Measurements from ENCODE around the gene MAST3. TPM values are rescaled to one million over a fixed set of nuclear protein-coding genes. Genes with fewer than 3 reads are reported as not detected.
"Not testable (repeated sequence)": the region's sequence is repeated elsewhere in the genome, so short reads cannot be mapped to it uniquely, and the experiment has no call there.

Gene MAST3
- total RNA-seq, 2 donors from 2014 or later: 6.1 to 10.8 TPM

GRCh38 chr19:18074192-18074591, 23.4 kb upstream of the MAST3 start:
- 79% methylated on average over 9 of the region's 9 CpGs for WGBS
- TF ChIP-seq POLR2A (IDR thresholded peaks at IDR 0.05): no peak
- no peak for TF ChIP-seq POLR2AphosphoS5 (IDR thresholded peaks at IDR 0.05)
- Histone ChIP-seq H3K4me3 (no peak overlapping the region), H3K27ac (no peak overlapping the region), H3K9me3 (no peaks in the 10 kb centered on the region), H3K4me1 (replicated peaks) (no peaks in the 10 kb centered on the region), H3K36me3 (no peaks in the 10 kb centered on the region), H3K27me3 (replicated peaks; ENCODE audit: insufficient read depth) (no peaks in the 10 kb centered on the region)
- no peak for DNase-seq (ENCODE audit: low spot score)
- intact Hi-C loops (cut with DNase I): no loop called here

- no peaks in the 10 kb centered on the region for H3K4me1 ChIP-seq (replicated peaks)
- intact Hi-C loops (cut with DNase I): no loop called here
- H3K27ac ChIP-seq: no peak overlapping the region
- DNase-seq (ENCODE audit: low spot score): no peak
- no peaks in the 10 kb centered on the region for H3K36me3 ChIP-seq
- WGBS: 85% methylated on average over 8 of the region's 8 CpGs
- H3K9me3 ChIP-seq: no peaks in the 10 kb centered on the region
- H3K27me3 ChIP-seq (replicated peaks; ENCODE audit: insufficient read depth): no peaks in the 10 kb centered on the region
- H3K4me3 ChIP-seq: no peak overlapping the region
- TF ChIP-seq POLR2AphosphoS5 (IDR thresholded peaks at IDR 0.05): no peak
- TF ChIP-seq POLR2A (IDR thresholded peaks at IDR 0.05): no peak
- TF ChIP-seq, protein P1, sequence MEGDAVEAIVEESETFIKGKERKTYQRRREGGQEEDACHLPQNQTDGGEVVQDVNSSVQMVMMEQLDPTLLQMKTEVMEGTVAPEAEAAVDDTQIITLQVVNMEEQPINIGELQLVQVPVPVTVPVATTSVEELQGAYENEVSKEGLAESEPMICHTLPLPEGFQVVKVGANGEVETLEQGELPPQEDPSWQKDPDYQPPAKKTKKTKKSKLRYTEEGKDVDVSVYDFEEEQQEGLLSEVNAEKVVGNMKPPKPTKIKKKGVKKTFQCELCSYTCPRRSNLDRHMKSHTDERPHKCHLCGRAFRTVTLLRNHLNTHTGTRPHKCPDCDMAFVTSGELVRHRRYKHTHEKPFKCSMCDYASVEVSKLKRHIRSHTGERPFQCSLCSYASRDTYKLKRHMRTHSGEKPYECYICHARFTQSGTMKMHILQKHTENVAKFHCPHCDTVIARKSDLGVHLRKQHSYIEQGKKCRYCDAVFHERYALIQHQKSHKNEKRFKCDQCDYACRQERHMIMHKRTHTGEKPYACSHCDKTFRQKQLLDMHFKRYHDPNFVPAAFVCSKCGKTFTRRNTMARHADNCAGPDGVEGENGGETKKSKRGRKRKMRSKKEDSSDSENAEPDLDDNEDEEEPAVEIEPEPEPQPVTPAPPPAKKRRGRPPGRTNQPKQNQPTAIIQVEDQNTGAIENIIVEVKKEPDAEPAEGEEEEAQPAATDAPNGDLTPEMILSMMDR (IDR thresholded peaks at IDR 0.05): no peak
Measured at GRCh38 chr19:18083929-18084684, 13.5 kb upstream of the MAST3 start.

GRCh38 chr19:18085702-18086457, 11.7 kb upstream of the MAST3 start:
- H3K27me3 ChIP-seq (replicated peaks; ENCODE audit: insufficient read depth): no peaks in the 10 kb centered on the region
- H3K27ac ChIP-seq: no peak overlapping the region
- H3K4me1 ChIP-seq (replicated peaks): no peaks in the 10 kb centered on the region
- H3K36me3 ChIP-seq: no peaks in the 10 kb centered on the region
- no peak for TF ChIP-seq POLR2AphosphoS5 (IDR thresholded peaks at IDR 0.05)
- TF ChIP-seq, protein P1 (IDR thresholded peaks at IDR 0.05): no peak
- TF ChIP-seq POLR2A (IDR thresholded peaks at IDR 0.05): no peak
- WGBS: 85% methylated on average over 8 of the region's 8 CpGs
- DNase-seq (ENCODE audit: low spot score): no peak
- intact Hi-C loops (cut with DNase I): no loop called here
- H3K4me3 ChIP-seq: no peak overlapping the region
- H3K9me3 ChIP-seq: no peaks in the 10 kb centered on the region

DNA sequence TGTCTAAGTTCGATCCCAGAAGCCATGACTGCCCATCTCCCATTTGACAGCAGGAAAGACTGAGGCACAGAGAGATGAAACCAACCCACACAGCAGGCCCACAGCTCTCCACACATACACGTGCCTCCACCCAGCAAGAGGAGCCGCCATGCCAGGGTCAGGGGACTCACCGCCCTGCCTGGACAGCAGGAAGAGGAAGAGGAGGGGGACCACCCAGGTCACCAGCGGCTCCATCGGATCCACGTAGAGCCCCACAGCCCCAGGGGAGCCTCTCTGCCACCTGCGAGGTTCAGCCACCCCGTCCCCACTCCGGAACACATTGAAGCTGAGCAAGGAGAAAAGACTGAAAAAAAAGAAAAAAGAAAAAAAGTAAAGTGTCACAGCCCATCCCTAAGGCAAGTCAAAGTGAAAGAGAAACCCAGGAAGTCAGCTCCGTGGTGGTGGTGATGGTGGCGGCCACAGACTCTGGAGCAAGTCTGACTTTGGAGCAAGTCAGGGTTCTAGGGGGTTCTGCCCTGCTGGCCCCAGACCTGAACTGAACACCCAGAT, 10.9 kb upstream of the MAST3 start, which contains the start of gene IL12RB1:
IL12RB1 (minus strand) TSS at position 345 of the 549 bp plus-strand sequence; CDS start at position 234, 111 bp downstream.
- Histone ChIP-seq H3K9me3 (no peaks in the 10 kb centered on the region), H3K27ac (no peak within 1 kb of the TSS), H3K27me3 (replicated peaks; ENCODE audit: insufficient read depth) (no peaks in the 10 kb centered on the region), H3K4me3 (peak within 1 kb of the TSS in 1 of 2 donors; percentile 2), H3K36me3 (no peaks in the 10 kb centered on the region), H3K4me1 (replicated peaks) (no peaks in the 10 kb centered on the region)
- TF ChIP-seq, protein P1 (IDR thresholded peaks at IDR 0.05): no peak
- TF ChIP-seq POLR2AphosphoS5 (IDR thresholded peaks at IDR 0.05) (no peak), POLR2A (IDR thresholded peaks at IDR 0.05) (no peak)
- WGBS: 61% methylated on average over 12 of the region's 12 CpGs
- intact Hi-C loops (cut with DNase I): no loop called here
- no peak for DNase-seq (ENCODE audit: low spot score)

- DNase-seq (ENCODE audit: low spot score); H3K27ac ChIP-seq; H3K9me3 ChIP-seq; H3K4me1 ChIP-seq (replicated peaks); intact Hi-C loops (cut with DNase I); H3K36me3 ChIP-seq; H3K4me3 ChIP-seq; H3K27me3 ChIP-seq (replicated peaks; ENCODE audit: insufficient read depth): not testable (repeated sequence)
- TF ChIP-seq POLR2AphosphoS5 (IDR thresholded peaks at IDR 0.05): peak; percentile 24
- 70% methylated on average over 11 of the region's 11 CpGs for WGBS
Measured at GRCh38 chr19:18089096-18089541, 8.5 kb upstream of the MAST3 start.

All from prostate gland (tissue), 2 donors.